OCI-LY7 (cell line): Measurements from ENCODE around the gene CFAP73. TPM values are rescaled to one million over a fixed set of nuclear protein-coding genes. Genes with fewer than 3 reads are reported as not detected.

Source experiments
- BruUV-seq: library from RNA; stranded (reverse); fragments of 400-500 nt; replicated peaks from 2 replicates; lab custom pipeline; 2021; lab: Mats Ljungman, UMichigan
- CTCF ChIA-PET: fragments of 300-600 bp; sonication (Branson Sonifier 250); formaldehyde crosslinking; loops from one replicate; lab custom pipeline; 2022; ENCODE audit warnings: antibody characterized with exemption; ENCODE audit not compliant: unreplicated experiment; lab: Charles Lee
- POLR2A ChIA-PET: fragments of 300-600 bp; sonication (Branson Sonifier 250); formaldehyde crosslinking; loops from one replicate; lab custom pipeline; 2022; ENCODE audit warnings: antibody characterized with exemption; lab: Charles Lee
- DNase-seq: peaks from one replicate; pipeline ENCODE4 v3.0.0-alpha.2; 2015; ENCODE audit warnings: low spot score
- H2AFZ ChIP-seq: fragments of 200-600 bp; sonication (generic), shearing (Covaris generic); 2 replicates; pipeline ENCODE4 v1.6.1; 2014; ENCODE audit warnings: mild to moderate bottlenecking, antibody characterized with exemption, low read length, moderate library complexity
- H3K27ac ChIP-seq: fragments of 200-600 bp; sonication (generic); 2 replicates; pipeline ENCODE4 v1.5.1; 2014; ENCODE audit warnings: mixed run types, low read depth, mild to moderate bottlenecking, moderate library complexity, low read length, inconsistent platforms; ENCODE audit not compliant: poor library complexity, severe bottlenecking
- H3K36me3 ChIP-seq: fragments of 200-600 bp; sonication (generic); 2 replicates; pipeline ENCODE4 v1.6.1; 2014; ENCODE audit warnings: mild to moderate bottlenecking, antibody characterized with exemption, low read length, moderate library complexity, mixed read lengths; ENCODE audit not compliant: insufficient read depth
- H3K4me1 ChIP-seq: fragments of 200-600 bp; sonication (generic); 2 replicates; pipeline ENCODE4 v1.5.1; 2014; ENCODE audit warnings: mild to moderate bottlenecking, low read length; ENCODE audit not compliant: insufficient read depth, poor library complexity, severe bottlenecking
- H3K4me2 ChIP-seq: fragments of 200-600 bp; sonication (generic); 2 replicates; pipeline ENCODE4 v1.6.1; 2014; ENCODE audit warnings: mild to moderate bottlenecking, low read length
- H3K4me3 ChIP-seq: fragments of 200-600 bp; sonication (generic); 2 replicates; pipeline ENCODE4 v1.5.1; 2014; ENCODE audit warnings: mild to moderate bottlenecking, low read depth, low read length; ENCODE audit not compliant: poor library complexity, severe bottlenecking
- H3K79me2 ChIP-seq: fragments of 200-600 bp; sonication (generic); 2 replicates; pipeline ENCODE4 v1.6.1; 2016; ENCODE audit warnings: low read depth, mild to moderate bottlenecking, low read length, moderate library complexity, mixed read lengths; ENCODE audit not compliant: insufficient read depth
- H3K9me2 ChIP-seq: fragments of 200-600 bp; sonication (generic); 2 replicates; pipeline ENCODE4 v1.6.1; 2016; ENCODE audit warnings: mild to moderate bottlenecking, low read length, mixed read lengths; ENCODE audit not compliant: insufficient read depth
- H3K9me3 ChIP-seq: fragments of 200-600 bp; sonication (generic); 2 replicates; pipeline ENCODE4 v1.6.1; 2014; ENCODE audit warnings: mild to moderate bottlenecking, mixed run types, low read length, mixed read lengths
- H4K20me1 ChIP-seq: fragments of 200-600 bp; sonication (generic); 2 replicates; pipeline ENCODE4 v1.6.1; 2014; ENCODE audit warnings: mild to moderate bottlenecking, antibody characterized with exemption, low read length, moderate library complexity, mixed read lengths; ENCODE audit not compliant: insufficient read depth
- CTCF ChIP-seq: fragments of 200-600 bp; sonication (generic); conservative IDR thresholded peaks from 2 replicates; pipeline ENCODE4 v1.5.1; 2014; ENCODE audit warnings: mild to moderate bottlenecking, antibody characterized with exemption, low read length, moderate library complexity, mixed read lengths
- EZH2phosphoT487 ChIP-seq: fragments of 200-600 bp; sonication (generic); IDR thresholded peaks from 2 replicates; pipeline ENCODE4 v1.6.1; 2018; ENCODE audit warnings: low read depth, borderline replicate concordance, mild to moderate bottlenecking, mixed run types, antibody characterized with exemption, low read length, moderate library complexity, mixed read lengths
- intact Hi-C: fragments of 100-400 bp; cut with micrococcal nuclease; formaldehyde crosslinking; loops from one replicate; pipeline ENCODE4 v1.10.0; 2022; ENCODE audit not compliant: unreplicated experiment
- total RNA-seq, 2 experiments: library from RNA; depleted of rRNA in 1 of 2; stranded (reverse); fragments of >200 nt in 1 of 2; shearing (Covaris generic) in 1 of 2; gene quantifications; 2 replicates each; pipeline ENCODE4 v1.2.3, GENCODE V29; 2014 to 2022

Gene CFAP73
- total RNA-seq, 2 experiments from 2014 or later, result 26.9 to 37.4 TPM

GRCh38 chr12:113170926-113171325, 21.4 kb downstream of the CFAP73 start:
- POLR2A ChIA-PET, result interaction anchor here (0.7 to 4.5 kb wide), 13 partner anchors 9 to 187 kb away, joined by 3 to 46 read pairs (median 3); no protein-coding TSS in a partner anchor
- Histone ChIP-seq H3K27ac (peak overlapping the region; percentile 98), H2AFZ (no peak overlapping the region), H3K4me3 (no peak overlapping the region), H3K4me2 (peak overlapping the region; percentile 62; the same call in 1 of the 2 replicates), H3K79me2 (peaks cover 23% of the 10 kb centered on the region), H3K4me1 (peaks cover 46% of the 10 kb centered on the region), H3K9me3 (no peaks in the 10 kb centered on the region), H3K9me2 (no peaks in the 10 kb centered on the region), H3K36me3 (peaks cover 91% of the 10 kb centered on the region), H4K20me1 (no peaks in the 10 kb centered on the region)
- no peak for DNase-seq
- no TSS peak for BruUV-seq
- TF ChIP-seq CTCF, result no peak
- TF ChIP-seq EZH2phosphoT487, result no peak
- CTCF ChIA-PET, result interaction anchor here (0.5 to 1.5 kb wide), 3 partner anchors 10 to 127 kb away, joined by 3 to 6 read pairs (median 3); no protein-coding TSS in a partner anchor
- intact Hi-C loops, result loop anchor here (5.0 kb wide), 1 partner anchor 194 kb away; the partner anchor contains the start of gene OAS2

GRCh38 chr12:113171543-113171942, 22.0 kb downstream of the CFAP73 start:
- H3K4me3 ChIP-seq, result no peak overlapping the region
- peak overlapping the region; percentile 62 for H3K4me2 ChIP-seq
- H3K36me3 ChIP-seq, result peaks cover 91% of the 10 kb centered on the region
- peaks cover 23% of the 10 kb centered on the region for H3K79me2 ChIP-seq
- no peaks in the 10 kb centered on the region for H3K9me2 ChIP-seq
- no peaks in the 10 kb centered on the region for H4K20me1 ChIP-seq
- no peak overlapping the region for H2AFZ ChIP-seq
- CTCF ChIA-PET, result interaction anchor here (0.5 to 1.5 kb wide), 3 partner anchors 10 to 128 kb away, joined by 3 to 6 read pairs (median 3); no protein-coding TSS in a partner anchor
- TF ChIP-seq CTCF, result no peak
- TF ChIP-seq EZH2phosphoT487, result no peak
- BruUV-seq, result no TSS peak
- POLR2A ChIA-PET, result interaction anchor here (0.6 to 4.5 kb wide), 19 partner anchors 10 to 193 kb away, joined by 3 to 46 read pairs (median 4); partner anchors contain the start of gene OAS2
- intact Hi-C loops, result loop anchor here (5.0 kb wide), 1 partner anchor 194 kb away; the partner anchor contains the start of gene OAS2
- no peaks in the 10 kb centered on the region for H3K9me3 ChIP-seq
- H3K27ac ChIP-seq, result peak overlapping the region; percentile 98
- no peak for DNase-seq
- H3K4me1 ChIP-seq, result peaks cover 46% of the 10 kb centered on the region

- H3K79me2 ChIP-seq, result peaks cover 23% of the 10 kb centered on the region
- H3K4me2 ChIP-seq, result peak overlapping the region; percentile 62
- BruUV-seq, result no TSS peak
- no peaks in the 10 kb centered on the region for H4K20me1 ChIP-seq
- no peak for DNase-seq
- no peak overlapping the region for H2AFZ ChIP-seq
- intact Hi-C loops, result loop anchor here (2.0 to 5.0 kb wide), 2 partner anchors 37 to 195 kb away; partner anchors contain the start of genes OAS2 and RASAL1
- H3K27ac ChIP-seq, result peak overlapping the region; percentile 98
- H3K4me3 ChIP-seq, result peak overlapping the region; percentile 38
- CTCF ChIA-PET, result interaction anchor here (1.6 to 2.1 kb wide), 2 partner anchors 10 to 39 kb away, joined by 7 to 10 read pairs; no protein-coding TSS in a partner anchor
- H3K9me2 ChIP-seq, result no peaks in the 10 kb centered on the region
- TF ChIP-seq EZH2phosphoT487 (no peak), CTCF (no peak)
- no peaks in the 10 kb centered on the region for H3K9me3 ChIP-seq
- POLR2A ChIA-PET, result interaction anchor here (0.6 to 4.5 kb wide), 20 partner anchors 10 to 265 kb away, joined by 3 to 46 read pairs (median 4); partner anchors contain the start of genes DDX54, OAS2 and RITA1
- H3K4me1 ChIP-seq, result peaks cover 46% of the 10 kb centered on the region
- peaks cover 91% of the 10 kb centered on the region for H3K36me3 ChIP-seq
Observed at GRCh38 chr12:113172185-113172584, 22.7 kb downstream of the CFAP73 start.
